Measurements from ENCODE around the gene DNAJA3. TPM values are rescaled to one million over a fixed set of nuclear protein-coding genes. Genes with fewer than 3 reads are reported as not detected.

DNAJA3 gene
- total and polyA plus RNA-seq, 2 donors (not counting 3 experiments of a cell fraction or from before 2014, with no cell fraction given), result 33.4 to 45.4 TPM

DNA sequence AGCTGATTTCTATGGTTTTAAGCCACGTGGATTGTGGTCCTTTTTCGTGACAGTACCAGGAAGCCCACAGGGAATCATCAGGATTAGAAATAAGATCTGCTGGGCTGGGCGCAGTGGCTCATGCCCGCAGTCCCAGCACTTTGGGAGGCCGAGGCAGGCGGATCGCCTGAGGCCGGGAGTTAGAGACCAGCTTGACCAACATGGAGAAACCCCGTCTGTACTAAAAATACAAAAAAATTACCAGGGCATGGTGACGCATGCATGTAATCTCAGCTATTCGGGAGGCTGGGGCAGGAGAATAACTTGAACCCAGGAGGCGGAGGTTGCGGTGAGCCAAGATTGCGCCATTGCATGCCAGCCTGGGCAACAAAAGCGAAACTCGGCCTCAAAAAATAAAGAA is 42.2 kb downstream of the DNAJA3 start:
- Histone ChIP-seq H3K9me3 (replicated peaks; ENCODE audit: control insufficient read depth, insufficient read depth, low read length) (no peaks in the 10 kb centered on the region), H3K27ac (ENCODE audit: insufficient read depth, low read depth, low read length) (no peak overlapping the region), H3K9me1 (replicated peaks; ENCODE audit: control insufficient read depth, extremely low read depth, insufficient read depth, low read length) (no peaks in the 10 kb centered on the region), H3K4me1 (ENCODE audit: control insufficient read depth, extremely low read depth, insufficient read depth, low read length) (no peaks in the 10 kb centered on the region), H3K4me2 (ENCODE audit: insufficient read depth, low read length) (no peak overlapping the region), H3K36me3 (ENCODE audit: control insufficient read depth in 2 of 2, extremely low read depth in 1 of 2, insufficient read depth in 2 of 2, low read length in 2 of 2) (peaks cover 4 to 29% of the 10 kb centered on the region in 2 experiments), H2AFZ (ENCODE audit: low read depth, low read length) (no peak overlapping the region), H3K9ac (replicated peaks; ENCODE audit: extremely low read depth, insufficient read depth, low read length) (no peak overlapping the region), H3K27me3 (ENCODE audit: control insufficient read depth in 2 of 2, insufficient read depth in 2 of 2, low read length in 2 of 2) (no peaks in the 10 kb centered on the region), H3K79me2 (ENCODE audit: control insufficient read depth, insufficient read depth, low read length) (no peaks in the 10 kb centered on the region), H4K20me1 (replicated peaks; ENCODE audit: control insufficient read depth, extremely low read depth, insufficient read depth, low read length) (no peaks in the 10 kb centered on the region), H3K4me3 (replicated peaks in 1 of 3; ENCODE audit: insufficient read depth in 1 of 3, low read depth in 1 of 3, low read length in 3 of 3) (no peak overlapping the region)
- dilution Hi-C loops (cut with MboI; ENCODE audit: extremely low pct_ligation_motif_present, low sequenced_read_pairs) (no loop called here), intact Hi-C loops (cut with micrococcal nuclease) (no loop called here)
- ChIA-PET POLR2A (no interaction called here), CTCF (interaction anchor here (0.7 to 0.9 kb wide), 2 partner anchors 9 to 382 kb away, joined by 3 read pairs; partner anchors contain the start of gene HMOX2)
- no peak for TF ChIP-seq EZH2 (IDR thresholded peaks at IDR 0.05; ENCODE audit: borderline replicate concordance, low read depth, low read length, severe bottlenecking)
- no peak for TF ChIP-seq POLR2AphosphoS5 (IDR thresholded peaks at IDR 0.05; ENCODE audit: insufficient read depth, low read depth, low read length)
- TF ChIP-seq, protein P1, sequence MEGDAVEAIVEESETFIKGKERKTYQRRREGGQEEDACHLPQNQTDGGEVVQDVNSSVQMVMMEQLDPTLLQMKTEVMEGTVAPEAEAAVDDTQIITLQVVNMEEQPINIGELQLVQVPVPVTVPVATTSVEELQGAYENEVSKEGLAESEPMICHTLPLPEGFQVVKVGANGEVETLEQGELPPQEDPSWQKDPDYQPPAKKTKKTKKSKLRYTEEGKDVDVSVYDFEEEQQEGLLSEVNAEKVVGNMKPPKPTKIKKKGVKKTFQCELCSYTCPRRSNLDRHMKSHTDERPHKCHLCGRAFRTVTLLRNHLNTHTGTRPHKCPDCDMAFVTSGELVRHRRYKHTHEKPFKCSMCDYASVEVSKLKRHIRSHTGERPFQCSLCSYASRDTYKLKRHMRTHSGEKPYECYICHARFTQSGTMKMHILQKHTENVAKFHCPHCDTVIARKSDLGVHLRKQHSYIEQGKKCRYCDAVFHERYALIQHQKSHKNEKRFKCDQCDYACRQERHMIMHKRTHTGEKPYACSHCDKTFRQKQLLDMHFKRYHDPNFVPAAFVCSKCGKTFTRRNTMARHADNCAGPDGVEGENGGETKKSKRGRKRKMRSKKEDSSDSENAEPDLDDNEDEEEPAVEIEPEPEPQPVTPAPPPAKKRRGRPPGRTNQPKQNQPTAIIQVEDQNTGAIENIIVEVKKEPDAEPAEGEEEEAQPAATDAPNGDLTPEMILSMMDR (IDR thresholded peaks at IDR 0.05; ENCODE audit: extremely low read depth in 1 of 2, insufficient read depth in 1 of 2, low read depth in 1 of 2, low read length in 2 of 2), result no peak
- TF ChIP-seq POLR2A (IDR thresholded peaks at IDR 0.05; ENCODE audit: low read depth, low read length), result no peak
- no peak for TF ChIP-seq GATA2 (IDR thresholded peaks at IDR 0.05; ENCODE audit: insufficient read depth, insufficient read length, low read depth, low read length)
- no peak for TF ChIP-seq MYC (IDR thresholded peaks at IDR 0.05; ENCODE audit: low read depth, low read length)
- TF ChIP-seq, protein P2, sequence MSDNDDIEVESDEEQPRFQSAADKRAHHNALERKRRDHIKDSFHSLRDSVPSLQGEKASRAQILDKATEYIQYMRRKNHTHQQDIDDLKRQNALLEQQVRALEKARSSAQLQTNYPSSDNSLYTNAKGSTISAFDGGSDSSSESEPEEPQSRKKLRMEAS (IDR thresholded peaks at IDR 0.05; ENCODE audit: insufficient read depth, insufficient read length), result no peak
- no peak for TF ChIP-seq FOS (IDR thresholded peaks at IDR 0.05; ENCODE audit: borderline replicate concordance, insufficient read depth, low read length)
- TF ChIP-seq JUN (IDR thresholded peaks at IDR 0.05; ENCODE audit: borderline replicate concordance, insufficient read depth, insufficient read length, low read depth), result no peak
- FAIRE-seq (no peak), DNase-seq (ENCODE audit: low read depth, low spot score) (no peak)
- no TSS peak for BruUV-seq (replicated peaks)

All from endothelial cell of umbilical vein (primary cell).